ENCODE measurements around the gene CHRNG.

Gene CHRNG

DNA sequence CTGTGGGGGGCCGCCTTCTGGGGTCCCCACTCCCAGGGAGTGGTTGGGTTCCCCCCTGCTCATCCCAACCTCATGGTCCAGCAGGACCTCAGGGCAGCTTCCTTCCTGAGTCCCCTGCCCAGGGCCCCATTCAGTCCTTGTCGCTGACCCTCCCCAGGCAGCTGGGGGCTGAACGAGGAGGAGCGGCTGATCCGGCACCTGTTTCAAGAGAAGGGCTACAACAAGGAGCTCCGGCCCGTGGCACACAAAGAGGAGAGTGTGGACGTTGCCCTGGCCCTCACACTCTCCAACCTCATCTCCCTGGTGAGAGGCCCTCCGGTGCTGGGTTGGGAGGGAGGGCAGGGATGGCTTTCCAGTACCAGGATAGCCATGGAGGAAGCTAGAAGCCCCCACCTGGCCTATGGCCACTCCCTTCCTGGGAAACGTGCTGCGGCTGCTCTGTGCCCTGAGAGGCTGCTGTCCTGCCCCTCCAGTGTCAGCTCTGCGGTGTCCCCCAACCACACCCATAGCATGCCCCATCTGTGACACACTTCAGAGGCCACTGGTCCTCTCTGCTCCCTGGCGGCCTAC is 13.0 kb upstream of the CHRNG start:
- peaks cover 31% of the 10 kb centered on the region for H3K27me3 ChIP-seq (ENCODE audit: insufficient read depth, poor library complexity, severe bottlenecking)
- H3K4me3 ChIP-seq (ENCODE audit: severe bottlenecking): no peak overlapping the region
- no peak for ATAC-seq (ENCODE audit: low read depth)
- H3K4me1 ChIP-seq (ENCODE audit: insufficient read depth, poor library complexity, severe bottlenecking): no peaks in the 10 kb centered on the region
- no peaks in the 10 kb centered on the region for H3K36me3 ChIP-seq (ENCODE audit: low read depth)
- no peaks in the 10 kb centered on the region for H3K9me3 ChIP-seq (ENCODE audit: severe bottlenecking)
- no peak overlapping the region for H3K27ac ChIP-seq (ENCODE audit: poor library complexity, severe bottlenecking)
- no peak for DNase-seq (ENCODE audit: low spot score)
- TF ChIP-seq, protein P1, sequence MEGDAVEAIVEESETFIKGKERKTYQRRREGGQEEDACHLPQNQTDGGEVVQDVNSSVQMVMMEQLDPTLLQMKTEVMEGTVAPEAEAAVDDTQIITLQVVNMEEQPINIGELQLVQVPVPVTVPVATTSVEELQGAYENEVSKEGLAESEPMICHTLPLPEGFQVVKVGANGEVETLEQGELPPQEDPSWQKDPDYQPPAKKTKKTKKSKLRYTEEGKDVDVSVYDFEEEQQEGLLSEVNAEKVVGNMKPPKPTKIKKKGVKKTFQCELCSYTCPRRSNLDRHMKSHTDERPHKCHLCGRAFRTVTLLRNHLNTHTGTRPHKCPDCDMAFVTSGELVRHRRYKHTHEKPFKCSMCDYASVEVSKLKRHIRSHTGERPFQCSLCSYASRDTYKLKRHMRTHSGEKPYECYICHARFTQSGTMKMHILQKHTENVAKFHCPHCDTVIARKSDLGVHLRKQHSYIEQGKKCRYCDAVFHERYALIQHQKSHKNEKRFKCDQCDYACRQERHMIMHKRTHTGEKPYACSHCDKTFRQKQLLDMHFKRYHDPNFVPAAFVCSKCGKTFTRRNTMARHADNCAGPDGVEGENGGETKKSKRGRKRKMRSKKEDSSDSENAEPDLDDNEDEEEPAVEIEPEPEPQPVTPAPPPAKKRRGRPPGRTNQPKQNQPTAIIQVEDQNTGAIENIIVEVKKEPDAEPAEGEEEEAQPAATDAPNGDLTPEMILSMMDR (IDR thresholded peaks at IDR 0.05; ENCODE audit: poor library complexity, severe bottlenecking): no peak

DNA sequence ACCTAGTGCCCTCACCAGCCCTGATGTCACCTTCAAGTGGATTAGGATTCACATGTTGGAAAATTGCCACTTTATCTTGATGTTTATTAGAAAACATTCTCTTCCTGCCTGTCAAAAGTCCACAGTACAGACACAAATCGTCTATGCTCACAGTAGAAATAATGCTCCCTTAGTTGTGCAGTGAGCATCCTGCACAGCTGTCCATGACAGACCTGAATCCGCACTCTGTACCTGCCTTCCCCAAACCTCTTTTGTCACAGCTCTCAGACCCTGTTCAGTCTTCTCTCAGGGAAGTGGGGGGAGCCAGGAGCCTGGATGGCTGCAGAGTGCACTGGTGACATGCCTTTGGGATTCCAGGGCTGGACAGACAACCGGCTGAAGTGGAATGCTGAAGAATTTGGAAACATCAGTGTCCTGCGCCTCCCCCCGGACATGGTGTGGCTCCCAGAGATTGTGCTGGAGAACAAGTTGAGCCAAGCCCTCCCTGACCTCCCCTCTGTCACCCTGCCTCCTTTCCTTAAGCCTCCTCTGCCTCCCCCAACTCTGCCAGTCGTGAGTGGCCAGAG is 11.5 kb upstream of the CHRNG start:
- Histone ChIP-seq H3K27ac (ENCODE audit: poor library complexity, severe bottlenecking) (no peak overlapping the region), H3K27me3 (ENCODE audit: insufficient read depth, poor library complexity, severe bottlenecking) (peaks cover 18% of the 10 kb centered on the region), H3K36me3 (ENCODE audit: low read depth) (no peaks in the 10 kb centered on the region), H3K4me3 (ENCODE audit: severe bottlenecking) (no peak overlapping the region), H3K9me3 (ENCODE audit: severe bottlenecking) (no peaks in the 10 kb centered on the region), H3K4me1 (ENCODE audit: insufficient read depth, poor library complexity, severe bottlenecking) (no peaks in the 10 kb centered on the region)
- ATAC-seq (ENCODE audit: low read depth) (no peak), DNase-seq (ENCODE audit: low spot score) (no peak)
- TF ChIP-seq, protein P1 (IDR thresholded peaks at IDR 0.05; ENCODE audit: poor library complexity, severe bottlenecking): no peak

GRCh38 chr2:232528746-232529460 is 10.6 kb upstream of the CHRNG start:
- no peak overlapping the region for H3K27ac ChIP-seq (ENCODE audit: poor library complexity, severe bottlenecking)
- ATAC-seq (ENCODE audit: low read depth) (peak; percentile 28; the same call in 1 of the 3 replicates), DNase-seq (ENCODE audit: low spot score) (peak; percentile 30)
- no peaks in the 10 kb centered on the region for H3K9me3 ChIP-seq (ENCODE audit: severe bottlenecking)
- H3K4me3 ChIP-seq (ENCODE audit: severe bottlenecking): no peak overlapping the region
- TF ChIP-seq, protein P1 (IDR thresholded peaks at IDR 0.05; ENCODE audit: poor library complexity, severe bottlenecking): no peak
- no peaks in the 10 kb centered on the region for H3K36me3 ChIP-seq (ENCODE audit: low read depth)
- peaks cover 9% of the 10 kb centered on the region for H3K27me3 ChIP-seq (ENCODE audit: insufficient read depth, poor library complexity, severe bottlenecking)
- no peaks in the 10 kb centered on the region for H3K4me1 ChIP-seq (ENCODE audit: insufficient read depth, poor library complexity, severe bottlenecking)

DNA sequence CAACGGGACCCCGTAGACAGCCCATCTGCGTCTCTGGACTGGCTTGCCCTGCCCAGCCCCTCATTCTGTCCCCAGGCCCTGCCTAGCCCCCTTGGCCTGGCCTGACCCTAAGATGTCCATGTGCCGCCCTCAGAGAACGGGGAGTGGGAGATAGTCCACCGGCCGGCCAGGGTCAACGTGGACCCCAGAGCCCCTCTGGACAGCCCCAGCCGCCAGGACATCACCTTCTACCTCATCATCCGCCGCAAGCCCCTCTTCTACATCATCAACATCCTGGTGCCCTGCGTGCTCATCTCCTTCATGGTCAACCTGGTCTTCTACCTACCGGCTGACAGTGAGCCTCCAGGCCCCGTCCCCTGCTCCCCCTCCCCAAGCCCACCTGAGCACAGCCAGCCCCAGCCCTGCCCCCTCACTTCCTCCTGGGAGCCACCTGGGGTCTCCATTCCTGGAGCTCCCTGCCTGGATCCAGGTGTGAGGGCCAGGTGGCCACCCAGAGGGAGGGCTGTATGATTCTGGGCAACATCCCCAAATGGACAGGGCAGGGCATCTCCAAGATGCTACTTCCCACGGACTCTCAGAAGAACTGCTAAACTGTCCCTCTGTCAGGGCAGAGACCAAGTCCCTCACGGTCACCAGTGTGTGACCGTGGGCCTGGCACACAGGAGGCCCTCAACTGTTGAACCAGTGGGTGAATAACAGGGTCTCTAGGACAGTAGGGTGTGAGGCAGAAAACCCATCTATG is 9.5 kb upstream of the CHRNG start:
- no peaks in the 10 kb centered on the region for H3K4me1 ChIP-seq (ENCODE audit: insufficient read depth, poor library complexity, severe bottlenecking)
- H3K36me3 ChIP-seq (ENCODE audit: low read depth): no peaks in the 10 kb centered on the region
- ATAC-seq (ENCODE audit: low read depth) (no peak), DNase-seq (ENCODE audit: low spot score) (peak; percentile 49)
- H3K27ac ChIP-seq (ENCODE audit: poor library complexity, severe bottlenecking): no peak overlapping the region
- no peaks in the 10 kb centered on the region for H3K9me3 ChIP-seq (ENCODE audit: severe bottlenecking)
- no peak overlapping the region for H3K4me3 ChIP-seq (ENCODE audit: severe bottlenecking)
- H3K27me3 ChIP-seq (ENCODE audit: insufficient read depth, poor library complexity, severe bottlenecking): no peaks in the 10 kb centered on the region
- TF ChIP-seq, protein P1 (IDR thresholded peaks at IDR 0.05; ENCODE audit: poor library complexity, severe bottlenecking): no peak
